ENCODE data around the gene KRT75.
A peak's percentile ranks its signal among the peaks of the same experiment; 100 is the strongest.
"Not testable (repeated sequence)": the region's sequence is repeated elsewhere in the genome, so short reads cannot be mapped to it uniquely, and the experiment has no call there.

The KRT75 gene

GRCh38 chr12:52434081-52434733 lies at the start of gene KRT75:
KRT75 (minus strand) TSS chr12:52434371; CDS start chr12:52434304, 67 bp downstream.
- no peak for DNase-seq (ENCODE audit: low read depth)

- DNase-seq (ENCODE audit: low read depth): no peak
Observed at GRCh38 chr12:52480073-52480472, 45.9 kb upstream of the KRT75 start.

GRCh38 chr12:52477651-52478050 lies 43.5 kb upstream of the KRT75 start:
- DNase-seq (ENCODE audit: low read depth): no peak

GRCh38 chr12:52474212-52474611 lies 40.0 kb upstream of the KRT75 start:
- DNase-seq (ENCODE audit: low read depth): no peak

- no peak for DNase-seq (ENCODE audit: low read depth)
Observed at GRCh38 chr12:52473768-52474167, 39.6 kb upstream of the KRT75 start, which contains the start of gene KRT6C. KRT6C (minus strand) TSS chr12:52473805; CDS start chr12:52473737, 68 bp downstream.

GRCh38 chr12:52469853-52470252 lies 35.7 kb upstream of the KRT75 start:
- DNase-seq (ENCODE audit: low read depth): no peak

- DNase-seq (ENCODE audit: low read depth): no peak
Observed at GRCh38 chr12:52464897-52465296, 30.7 kb upstream of the KRT75 start.

GRCh38 chr12:52461693-52462092 lies 27.5 kb upstream of the KRT75 start:
- no peak for DNase-seq (ENCODE audit: low read depth)

- no peak for DNase-seq (ENCODE audit: low read depth)
Observed at GRCh38 chr12:52458861-52459260, 24.7 kb upstream of the KRT75 start.

GRCh38 chr12:52455821-52456220 lies 21.6 kb upstream of the KRT75 start:
- no peak for DNase-seq (ENCODE audit: low read depth)

- DNase-seq (ENCODE audit: low read depth): no peak
Observed at GRCh38 chr12:52454411-52455201, 20.4 kb upstream of the KRT75 start.

GRCh38 chr12:52452101-52452500 lies 17.9 kb upstream of the KRT75 start, which contains the start of gene KRT6B:
KRT6B (minus strand) TSS chr12:52452146; CDS start chr12:52452078, 68 bp downstream.
- no peak for DNase-seq (ENCODE audit: low read depth)

- DNase-seq (ENCODE audit: low read depth): no peak
Observed at GRCh38 chr12:52448228-52448627, 14.1 kb upstream of the KRT75 start.

GRCh38 chr12:52447196-52447595 lies 13.0 kb upstream of the KRT75 start:
- DNase-seq (ENCODE audit: low read depth): not testable (repeated sequence)

- DNase-seq (ENCODE audit: low read depth): no peak
Observed at GRCh38 chr12:52446367-52447045, 12.3 kb upstream of the KRT75 start.

- no peak for DNase-seq (ENCODE audit: low read depth)
Observed at GRCh38 chr12:52445876-52446275, 11.7 kb upstream of the KRT75 start.

GRCh38 chr12:52444647-52445595 lies 10.8 kb upstream of the KRT75 start:
- DNase-seq (ENCODE audit: low read depth): no peak

GRCh38 chr12:52443966-52444365 lies 9.8 kb upstream of the KRT75 start:
- no peak for DNase-seq (ENCODE audit: low read depth)

GRCh38 chr12:52442600-52443061 lies 8.5 kb upstream of the KRT75 start:
- DNase-seq (ENCODE audit: low read depth): peak; percentile 39

- no peak for DNase-seq (ENCODE audit: low read depth)
Observed at GRCh38 chr12:52441320-52441911, 7.2 kb upstream of the KRT75 start.

GRCh38 chr12:52440821-52441319 lies 6.7 kb upstream of the KRT75 start:
- DNase-seq (ENCODE audit: low read depth): no peak
